Activated B cell treated with CpG ODN at 0.5 μM for 24 hours (primary cell): ENCODE data around the gene POLR1D. TPM values are rescaled to one million over a fixed set of nuclear protein-coding genes. Genes with fewer than 3 reads are reported as not detected.

ENCODE experiments used
- ATAC-seq: fragments of 200-7000 bp; cut with Tn5 transposase; one replicate; pipeline ENCODE4 v1.10.0; 2021; ENCODE audit warnings: low read depth, mild to moderate bottlenecking, moderate library complexity
- CTCF ChIA-PET: fragments of 350-600 bp; sonication (Branson Sonifier 250); formaldehyde crosslinking; loops from one replicate; lab custom pipeline; 2021; ENCODE audit warnings: antibody characterized with exemption; lab: Charles Lee
- POLR2A ChIA-PET: fragments of 350-600 bp; sonication (Branson Sonifier 250); formaldehyde crosslinking; loops from one replicate; lab custom pipeline; 2021; ENCODE audit warnings: antibody characterized with exemption; lab: Charles Lee
- DNase-seq: peaks from one replicate; pipeline ENCODE4 v3.0.0; 2022
- H3K27ac Mint-ChIP-seq: one replicate; pipeline ENCODE4 v1.8.0; 2020; ENCODE audit warnings: mixed read lengths
- H3K27me3 Mint-ChIP-seq: one replicate; pipeline ENCODE4 v1.8.0; 2021; ENCODE audit warnings: mixed read lengths
- H3K36me3 Mint-ChIP-seq: one replicate; pipeline ENCODE4 v1.8.0; 2021; ENCODE audit warnings: low read depth, mixed read lengths
- H3K4me1 Mint-ChIP-seq: one replicate; pipeline ENCODE4 v1.8.0; 2021; ENCODE audit warnings: mixed read lengths
- H3K4me3 Mint-ChIP-seq: one replicate; pipeline ENCODE4 v1.8.0; 2020; ENCODE audit warnings: mild to moderate bottlenecking, mixed read lengths
- H3K9me3 Mint-ChIP-seq: one replicate; pipeline ENCODE4 v1.8.0; 2020; ENCODE audit warnings: mixed read lengths
- CTCF ChIP-seq: fragments of 200-600 bp; IDR thresholded peaks from one replicate; pipeline ENCODE4 v1.8.0; 2022; ENCODE audit warnings: antibody characterized with exemption, mild to moderate bottlenecking
- intact Hi-C: fragments of 100-400 bp; cut with micrococcal nuclease; formaldehyde crosslinking; loops from one replicate; pipeline ENCODE4 v1.15.1; 2024
- total RNA-seq: library from RNA; stranded (reverse); gene quantifications from 2 replicates; pipeline ENCODE4 v1.2.3, GENCODE V29; 2022

The POLR1D gene
- total RNA-seq, 1 donor from 2014 or later = 121 TPM

- Mint-ChIP-seq H3K4me1 (no peaks in the 10 kb centered on the region), H3K27me3 (no peaks in the 10 kb centered on the region), H3K27ac (no peak overlapping the region), H3K9me3 (peaks cover 2% of the 10 kb centered on the region), H3K36me3 (peaks cover 2% of the 10 kb centered on the region), H3K4me3 (no peak overlapping the region)
- DNase-seq (no peak), ATAC-seq (no peak)
- ChIA-PET POLR2A (no interaction called here), CTCF (no interaction called here)
- intact Hi-C loops = no loop called here
- no peak for TF ChIP-seq CTCF
Observed at GRCh38 chr13:27593267-27593666, 28.4 kb upstream of the POLR1D start.

- Mint-ChIP-seq H3K9me3 (no peaks in the 10 kb centered on the region), H3K27me3 (no peaks in the 10 kb centered on the region), H3K36me3 (no peaks in the 10 kb centered on the region), H3K4me1 (no peaks in the 10 kb centered on the region), H3K27ac (no peak overlapping the region), H3K4me3 (no peak overlapping the region)
- ATAC-seq = peak; percentile 64
- intact Hi-C loops = loop anchor here (2.0 kb wide), 1 partner anchor 14 kb away; no protein-coding TSS in a partner anchor
- ChIA-PET CTCF (no interaction called here), POLR2A (interaction anchor here (0.7 kb wide), 1 partner anchor 18 kb away, joined by 4 read pairs; no protein-coding TSS in a partner anchor)
- TF ChIP-seq CTCF = no peak
- no peak for DNase-seq
Observed at GRCh38 chr13:27595055-27595811, 26.5 kb upstream of the POLR1D start.

GRCh38 chr13:27599096-27599495 is 22.6 kb upstream of the POLR1D start:
- no peak for TF ChIP-seq CTCF
- ATAC-seq (no peak), DNase-seq (no peak)
- Mint-ChIP-seq H3K27ac (no peak overlapping the region), H3K27me3 (no peaks in the 10 kb centered on the region), H3K4me3 (no peak overlapping the region), H3K4me1 (peaks cover 14% of the 10 kb centered on the region), H3K36me3 (no peaks in the 10 kb centered on the region), H3K9me3 (no peaks in the 10 kb centered on the region)
- ChIA-PET CTCF (no interaction called here), POLR2A (no interaction called here)
- intact Hi-C loops = no loop called here

GRCh38 chr13:27599845-27600553 is 21.7 kb upstream of the POLR1D start:
- ATAC-seq (no peak), DNase-seq (no peak)
- Mint-ChIP-seq H3K4me3 (no peak overlapping the region), H3K4me1 (peaks cover 16% of the 10 kb centered on the region), H3K36me3 (no peaks in the 10 kb centered on the region), H3K27me3 (no peaks in the 10 kb centered on the region), H3K9me3 (no peaks in the 10 kb centered on the region), H3K27ac (no peak overlapping the region)
- no peak for TF ChIP-seq CTCF
- POLR2A ChIA-PET = no interaction called here
- CTCF ChIA-PET = no interaction called here
- intact Hi-C loops = no loop called here

- CTCF ChIA-PET = no interaction called here
- TF ChIP-seq CTCF = no peak
- H3K4me3 Mint-ChIP-seq = no peak overlapping the region
Observed at GRCh38 chr13:27600711-27601110, 21.0 kb upstream of the POLR1D start.

More at GRCh38 chr13:27600711-27601110, 21.0 kb upstream of the POLR1D start:
- intact Hi-C loops = no loop called here
- Mint-ChIP-seq H3K27me3 (no peaks in the 10 kb centered on the region), H3K36me3 (no peaks in the 10 kb centered on the region), H3K4me1 (peaks cover 23% of the 10 kb centered on the region), H3K27ac (no peak overlapping the region), H3K9me3 (no peaks in the 10 kb centered on the region)
- POLR2A ChIA-PET = interaction anchor here (1.5 kb wide), 1 partner anchor 20 kb away, joined by 5 read pairs; the partner anchor contains the start of gene LNX2
- DNase-seq (no peak), ATAC-seq (no peak)
